Activated CD8-positive, alpha-beta T cell treated with anti-CD3 and anti-CD28 coated beads for 36 hours (primary cell): ENCODE measurements around the gene EIF2B2. TPM values are rescaled to one million over a fixed set of nuclear protein-coding genes. Genes with fewer than 3 reads are reported as not detected.

Experiments used
- ATAC-seq: fragments of 200-7000 bp; cut with Tn5 transposase; one replicate; pipeline ENCODE4 v1.10.0; 2021; ENCODE audit warnings: mild to moderate bottlenecking, moderate library complexity
- CTCF ChIA-PET: fragments of 350-600 bp; sonication (Branson Sonifier 250); formaldehyde crosslinking; loops from one replicate; lab custom pipeline; 2021; ENCODE audit warnings: antibody characterized with exemption; lab: Charles Lee
- POLR2A ChIA-PET: fragments of 350-600 bp; sonication (Branson Sonifier 250); formaldehyde crosslinking; loops from one replicate; lab custom pipeline; 2021; ENCODE audit warnings: antibody characterized with exemption; lab: Charles Lee
- DNase-seq: peaks from one replicate; pipeline ENCODE4 v3.0.0-alpha.2; 2020
- H3K27ac Mint-ChIP-seq: one replicate; pipeline ENCODE4 v1.8.0; 2021; ENCODE audit warnings: mild to moderate bottlenecking, mixed read lengths
- H3K27me3 Mint-ChIP-seq: one replicate; pipeline ENCODE4 v1.8.0; 2021; ENCODE audit warnings: mixed read lengths
- H3K36me3 Mint-ChIP-seq: one replicate; pipeline ENCODE4 v1.8.0; 2021; ENCODE audit warnings: low read depth, mixed read lengths
- H3K4me1 Mint-ChIP-seq: one replicate; pipeline ENCODE4 v1.8.0; 2021; ENCODE audit warnings: low read depth, mixed read lengths
- H3K4me3 Mint-ChIP-seq: one replicate; pipeline ENCODE4 v1.8.0; 2021; ENCODE audit warnings: mild to moderate bottlenecking, moderate library complexity, mixed read lengths
- H3K9me3 Mint-ChIP-seq: one replicate; pipeline ENCODE4 v1.8.0; 2021; ENCODE audit warnings: mixed read lengths
- CTCF ChIP-seq: fragments of 200-600 bp; IDR thresholded peaks from one replicate; pipeline ENCODE4 v1.8.0; 2022; ENCODE audit warnings: antibody characterized with exemption, mild to moderate bottlenecking
- intact Hi-C: fragments of 100-400 bp; cut with micrococcal nuclease; formaldehyde crosslinking; loops from one replicate; pipeline ENCODE4 v1.10.0; 2022
- total RNA-seq, 2 experiments: library from RNA; stranded (reverse); gene quantifications; one replicate each; pipeline ENCODE4 v1.2.3, GENCODE V29; 2021

The EIF2B2 gene
- total RNA-seq, 2 experiments from 2014 or later = 50.5 to 51.9 TPM

DNA sequence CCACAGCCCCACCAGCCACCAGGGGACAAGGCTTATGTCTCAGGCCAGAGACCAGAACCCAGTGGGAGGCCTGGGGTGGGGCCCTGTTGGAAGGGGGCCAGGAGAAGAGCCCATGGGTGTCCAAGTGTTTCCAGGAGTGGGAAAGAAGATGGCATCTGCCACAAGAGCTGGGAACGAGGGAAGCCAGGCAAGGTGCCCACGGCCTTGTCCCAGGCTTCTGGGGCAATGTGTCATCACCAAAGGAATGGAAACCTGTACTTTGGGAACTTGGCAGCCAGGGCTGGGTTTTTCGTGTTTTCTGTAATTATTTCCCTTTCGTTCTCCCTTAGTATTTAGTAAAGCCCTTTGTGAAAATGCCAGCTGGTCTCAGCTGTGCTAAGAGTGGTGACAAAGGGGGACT, 42.0 kb upstream of the EIF2B2 start:
- POLR2A ChIA-PET = no interaction called here
- Mint-ChIP-seq H3K9me3 (no peaks in the 10 kb centered on the region), H3K4me3 (no peak overlapping the region), H3K36me3 (no peaks in the 10 kb centered on the region), H3K4me1 (peaks cover 6% of the 10 kb centered on the region), H3K27ac (no peak overlapping the region), H3K27me3 (peaks cover 9% of the 10 kb centered on the region)
- ATAC-seq (no peak), DNase-seq (no peak)
- TF ChIP-seq CTCF = no peak
- intact Hi-C loops = no loop called here
- CTCF ChIA-PET = interaction anchor here (1.0 to 5.2 kb wide), 3 partner anchors 13 to 128 kb away, joined by 3 to 19 read pairs (median 5); no protein-coding TSS in a partner anchor

GRCh38 chr14:74961238-74961911, 41.3 kb upstream of the EIF2B2 start:
- DNase-seq (no peak), ATAC-seq (no peak)
- Mint-ChIP-seq H3K27me3 (peaks cover 6% of the 10 kb centered on the region), H3K4me1 (peaks cover 8% of the 10 kb centered on the region), H3K9me3 (no peaks in the 10 kb centered on the region), H3K4me3 (no peak overlapping the region), H3K36me3 (no peaks in the 10 kb centered on the region), H3K27ac (no peak overlapping the region)
- ChIA-PET CTCF (interaction anchor here (1.0 to 5.2 kb wide), 5 partner anchors 10 to 127 kb away, joined by 3 to 19 read pairs (median 5); no protein-coding TSS in a partner anchor), POLR2A (interaction anchor here (0.7 to 1.9 kb wide), 2 partner anchors 42 to 346 kb away, joined by 3 to 5 read pairs; partner anchors contain the start of gene EIF2B2)
- no peak for TF ChIP-seq CTCF
- intact Hi-C loops = no loop called here

- no peak for DNase-seq
- Mint-ChIP-seq H3K4me3 (no peak overlapping the region), H3K9me3 (no peaks in the 10 kb centered on the region), H3K36me3 (no peaks in the 10 kb centered on the region), H3K27me3 (peaks cover 3% of the 10 kb centered on the region), H3K27ac (no peak overlapping the region), H3K4me1 (peaks cover 8% of the 10 kb centered on the region)
- CTCF ChIA-PET = interaction anchor here (1.2 to 5.2 kb wide), 4 partner anchors 9 to 102 kb away, joined by 3 to 19 read pairs (median 5); no protein-coding TSS in a partner anchor
- no peak for TF ChIP-seq CTCF
- intact Hi-C loops = no loop called here
- POLR2A ChIA-PET = interaction anchor here (0.7 to 1.9 kb wide), 3 partner anchors 10 to 347 kb away, joined by 3 to 5 read pairs (median 3); partner anchors contain the start of gene EIF2B2
- no peak for ATAC-seq
These were observed 40.7 kb upstream of the EIF2B2 start for GRCh38 chr14:74962046-74962445.

- Mint-ChIP-seq H3K27me3 (peaks cover 3% of the 10 kb centered on the region), H3K27ac (no peak overlapping the region), H3K4me3 (no peak overlapping the region), H3K36me3 (no peaks in the 10 kb centered on the region), H3K9me3 (no peaks in the 10 kb centered on the region), H3K4me1 (peaks cover 8% of the 10 kb centered on the region)
- ChIA-PET CTCF (interaction anchor here (1.2 to 5.2 kb wide), 3 partner anchors 9 to 102 kb away, joined by 3 to 19 read pairs (median 5); no protein-coding TSS in a partner anchor), POLR2A (interaction anchor here (1.0 to 1.9 kb wide), 2 partner anchors 10 to 41 kb away, joined by 3 to 5 read pairs; partner anchors contain the start of gene EIF2B2)
- intact Hi-C loops = no loop called here
- no peak for TF ChIP-seq CTCF
- ATAC-seq (no peak), DNase-seq (no peak)
These were observed 40.2 kb upstream of the EIF2B2 start for GRCh38 chr14:74962493-74962892.
